Subcutaneous abdominal adipose tissue (tissue), 5 donors: ENCODE measurements around the gene PSMD2.

Experiments used
- H3K27ac ChIP-seq: one replicate; pipeline ENCODE4 v1.7.0; 2013; ENCODE audit warnings: low read depth, mild to moderate bottlenecking, inconsistent platforms, low read length, moderate library complexity
- H3K27me3 ChIP-seq, 5 donors: one replicate each; pipeline ENCODE4 v1.7.0; 2013; ENCODE audit warnings: low read length in 5 of 5, inconsistent platforms in 1 of 5; ENCODE audit not compliant: control insufficient read depth in 5 of 5, insufficient read depth in 4 of 5
- H3K36me3 ChIP-seq, 5 donors: one replicate each; pipeline ENCODE4 v1.7.0; 2013; ENCODE audit warnings: low read length in 5 of 5; ENCODE audit not compliant: control insufficient read depth in 5 of 5, insufficient read depth in 5 of 5
- H3K4me1 ChIP-seq, 5 donors: one replicate each; pipeline ENCODE4 v1.7.0; 2013; ENCODE audit warnings: low read length in 5 of 5, mild to moderate bottlenecking in 3 of 5, moderate library complexity in 1 of 5; ENCODE audit not compliant: control insufficient read depth in 5 of 5, insufficient read depth in 5 of 5
- H3K4me3 ChIP-seq, 5 donors: one replicate each; pipeline ENCODE4 v1.7.0; 2013; ENCODE audit warnings: low read length in 5 of 5, low read depth in 1 of 5
- H3K9ac ChIP-seq, 5 donors: one replicate each; pipeline ENCODE4 v1.7.0; 2013; ENCODE audit warnings: low read length in 5 of 5, mild to moderate bottlenecking in 4 of 5, moderate library complexity in 3 of 5
- H3K9me3 ChIP-seq, 5 donors: one replicate each; pipeline ENCODE4 v1.7.0; 2013; ENCODE audit warnings: low read length in 5 of 5; ENCODE audit not compliant: control insufficient read depth in 5 of 5
- donor health status: healthy.
- donor health status: healthy.
- donor health status: healthy.
- donor health status: healthy.
- donor health status: healthy.

Gene PSMD2

DNA sequence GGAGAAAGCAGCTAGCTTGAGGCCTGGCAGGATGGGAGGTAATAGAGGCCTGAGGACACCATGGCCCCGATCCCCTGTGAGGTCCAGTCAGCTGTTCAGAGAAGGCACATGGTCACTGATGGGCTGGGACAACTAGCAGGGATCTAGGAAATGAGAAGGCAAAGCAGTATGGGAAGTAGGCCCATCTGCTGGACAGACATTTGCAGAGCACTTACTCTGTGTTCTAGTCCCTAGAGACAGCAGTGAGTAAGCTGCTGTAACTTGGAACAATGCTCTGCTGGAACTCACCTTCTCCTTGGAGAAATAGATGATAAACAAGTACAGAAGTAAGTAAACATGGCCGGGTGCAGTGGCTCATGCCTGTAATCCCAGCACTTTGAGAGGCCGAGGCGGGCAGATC is 16.1 kb upstream of the PSMD2 start:
- H3K27me3 ChIP-seq: peaks cover 0 to 8% (median 4%) of the 10 kb centered on the region in 5 donors
- H3K4me3 ChIP-seq: no peak overlapping the region
- peaks cover 0 to 4% (median 0%) of the 10 kb centered on the region in 5 donors for H3K4me1 ChIP-seq
- H3K9me3 ChIP-seq: peaks cover 0 to 3% (median 0%) of the 10 kb centered on the region in 5 donors
- H3K36me3 ChIP-seq: no peaks in the 10 kb centered on the region
- no peak overlapping the region for H3K27ac ChIP-seq
- H3K9ac ChIP-seq: no peak overlapping the region

DNA sequence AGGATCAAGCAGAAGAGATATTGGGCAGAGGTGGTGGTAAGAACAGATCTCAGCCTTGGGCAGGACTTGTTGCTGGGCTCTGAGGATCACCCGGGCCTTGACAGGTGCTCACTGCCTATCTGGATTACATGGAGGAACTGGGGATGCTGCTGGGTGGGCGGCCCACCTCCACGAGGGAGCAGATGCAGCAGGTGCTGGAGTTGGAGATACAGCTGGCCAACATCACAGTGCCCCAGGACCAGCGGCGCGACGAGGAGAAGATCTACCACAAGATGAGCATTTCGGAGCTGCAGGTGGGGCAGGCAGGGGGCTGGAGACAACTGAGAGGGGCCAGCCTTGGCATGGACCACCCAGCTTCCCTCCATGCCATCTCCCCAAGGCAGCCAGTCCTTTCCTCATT is 15.4 kb upstream of the PSMD2 start:
- no peak overlapping the region for H3K27ac ChIP-seq
- H3K27me3 ChIP-seq: peaks cover 0 to 8% (median 3%) of the 10 kb centered on the region in 5 donors
- H3K36me3 ChIP-seq: no peaks in the 10 kb centered on the region
- H3K4me3 ChIP-seq: no peak overlapping the region
- peaks cover 0 to 3% (median 0%) of the 10 kb centered on the region in 5 donors for H3K9me3 ChIP-seq
- H3K9ac ChIP-seq: no peak overlapping the region
- peaks cover 0 to 4% (median 0%) of the 10 kb centered on the region in 5 donors for H3K4me1 ChIP-seq

DNA sequence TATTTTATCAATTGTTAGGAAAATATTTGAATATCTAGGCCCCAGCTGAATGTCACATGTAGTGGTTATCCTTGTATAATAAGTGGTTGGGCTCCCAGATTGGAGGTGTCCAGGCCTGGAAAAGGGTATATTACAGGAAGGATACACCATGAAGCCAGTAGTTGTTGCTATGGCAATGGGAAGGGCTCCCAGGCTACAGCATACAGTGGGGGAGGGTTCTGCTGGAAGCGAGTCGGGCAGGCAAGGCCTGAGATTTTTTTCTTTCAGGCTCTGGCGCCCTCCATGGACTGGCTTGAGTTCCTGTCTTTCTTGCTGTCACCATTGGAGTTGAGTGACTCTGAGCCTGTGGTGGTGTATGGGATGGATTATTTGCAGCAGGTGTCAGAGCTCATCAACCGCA is 14.3 kb upstream of the PSMD2 start:
- Histone ChIP-seq H3K4me3 (no peak overlapping the region), H3K27me3 (peaks cover 0 to 8% (median 3%) of the 10 kb centered on the region in 5 donors), H3K9ac (peak overlapping the region in 1 of 5 donors; percentile 9), H3K27ac (no peak overlapping the region), H3K4me1 (peaks cover 0 to 4% (median 0%) of the 10 kb centered on the region in 5 donors), H3K9me3 (peaks cover 0 to 3% (median 0%) of the 10 kb centered on the region in 5 donors), H3K36me3 (no peaks in the 10 kb centered on the region)

DNA sequence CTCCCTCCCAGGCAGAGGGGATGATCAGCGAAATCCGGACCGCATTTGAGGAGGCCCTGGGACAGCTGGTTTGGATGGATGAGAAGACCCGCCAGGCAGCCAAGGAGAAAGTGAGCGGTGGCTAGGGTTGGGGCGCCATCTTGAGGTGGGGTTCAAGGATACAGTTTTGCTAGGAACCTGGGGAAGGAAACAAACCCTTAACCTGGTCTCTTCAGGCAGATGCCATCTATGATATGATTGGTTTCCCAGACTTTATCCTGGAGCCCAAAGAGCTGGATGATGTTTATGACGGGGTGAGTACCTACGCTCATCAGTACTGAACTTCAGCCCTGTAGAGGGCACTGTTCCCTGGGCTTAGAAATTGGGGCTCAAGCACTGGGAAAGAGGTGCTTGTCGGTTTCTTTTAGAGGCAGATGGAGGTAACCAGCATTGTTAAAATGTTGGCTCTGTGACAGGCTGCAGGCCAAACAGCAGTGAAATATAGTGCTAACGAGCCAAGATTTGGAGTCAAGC is 9.6 kb upstream of the PSMD2 start:
- Histone ChIP-seq H3K27me3 (peaks cover 0 to 10% (median 8%) of the 10 kb centered on the region in 5 donors), H3K9ac (no peak overlapping the region), H3K9me3 (no peaks in the 10 kb centered on the region), H3K4me3 (no peak overlapping the region), H3K36me3 (no peaks in the 10 kb centered on the region), H3K4me1 (peaks cover 0 to 4% (median 0%) of the 10 kb centered on the region in 5 donors), H3K27ac (no peak overlapping the region)

DNA sequence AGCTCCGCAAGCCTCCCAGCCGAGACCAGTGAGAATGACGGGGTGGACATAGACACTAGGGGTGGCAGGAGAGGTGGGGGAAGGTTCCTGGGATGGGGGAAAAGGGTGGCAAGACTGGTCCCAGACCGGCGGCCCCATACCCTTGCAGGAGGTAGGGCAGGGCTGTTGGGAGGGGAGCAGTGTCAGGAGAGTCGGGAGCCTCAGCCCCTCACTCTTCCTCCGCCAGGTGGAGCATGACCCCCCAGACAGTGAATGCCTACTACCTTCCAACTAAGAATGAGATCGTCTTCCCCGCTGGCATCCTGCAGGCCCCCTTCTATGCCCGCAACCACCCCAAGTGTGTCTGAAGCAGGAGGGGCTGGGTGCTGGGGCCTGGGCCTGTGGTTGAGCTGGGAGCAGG is 8.7 kb upstream of the PSMD2 start:
- Histone ChIP-seq H3K36me3 (no peaks in the 10 kb centered on the region), H3K4me3 (no peak overlapping the region), H3K27ac (no peak overlapping the region), H3K9ac (no peak overlapping the region), H3K27me3 (peaks cover 0 to 10% (median 8%) of the 10 kb centered on the region in 5 donors), H3K9me3 (no peaks in the 10 kb centered on the region), H3K4me1 (no peaks in the 10 kb centered on the region)

DNA sequence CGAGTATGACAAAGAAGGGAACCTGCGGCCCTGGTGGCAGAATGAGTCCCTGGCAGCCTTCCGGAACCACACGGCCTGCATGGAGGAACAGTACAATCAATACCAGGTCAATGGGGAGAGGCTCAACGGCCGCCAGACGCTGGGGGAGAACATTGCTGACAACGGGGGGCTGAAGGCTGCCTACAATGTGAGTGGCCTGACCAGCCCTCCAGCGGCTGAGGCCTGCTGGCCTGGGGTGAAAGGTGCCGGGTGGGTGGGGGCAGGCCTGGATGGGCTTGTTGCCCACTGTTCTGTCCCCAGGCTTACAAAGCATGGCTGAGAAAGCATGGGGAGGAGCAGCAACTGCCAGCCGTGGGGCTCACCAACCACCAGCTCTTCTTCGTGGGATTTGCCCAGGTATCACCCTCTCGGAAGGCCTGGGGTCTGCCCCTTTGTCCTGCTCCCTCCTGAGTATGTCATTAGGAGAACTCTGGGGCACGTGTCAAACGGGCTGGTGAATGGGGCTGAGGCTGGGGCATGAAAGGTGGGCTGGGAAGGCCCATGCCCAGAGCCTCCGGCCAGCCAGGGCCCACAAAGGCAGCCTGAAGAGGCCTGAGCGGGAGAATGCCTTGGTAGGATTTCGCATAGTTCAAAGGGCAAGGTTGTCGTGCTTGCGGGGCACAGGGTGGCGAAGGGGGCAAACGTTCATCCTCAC is 7.8 kb upstream of the PSMD2 start:
- no peaks in the 10 kb centered on the region for H3K9me3 ChIP-seq
- H3K4me1 ChIP-seq: no peaks in the 10 kb centered on the region
- no peak overlapping the region for H3K9ac ChIP-seq
- no peak overlapping the region for H3K27ac ChIP-seq
- peaks cover 0 to 9% (median 3%) of the 10 kb centered on the region in 5 donors for H3K27me3 ChIP-seq
- no peaks in the 10 kb centered on the region for H3K36me3 ChIP-seq
- H3K4me3 ChIP-seq: no peak overlapping the region

DNA sequence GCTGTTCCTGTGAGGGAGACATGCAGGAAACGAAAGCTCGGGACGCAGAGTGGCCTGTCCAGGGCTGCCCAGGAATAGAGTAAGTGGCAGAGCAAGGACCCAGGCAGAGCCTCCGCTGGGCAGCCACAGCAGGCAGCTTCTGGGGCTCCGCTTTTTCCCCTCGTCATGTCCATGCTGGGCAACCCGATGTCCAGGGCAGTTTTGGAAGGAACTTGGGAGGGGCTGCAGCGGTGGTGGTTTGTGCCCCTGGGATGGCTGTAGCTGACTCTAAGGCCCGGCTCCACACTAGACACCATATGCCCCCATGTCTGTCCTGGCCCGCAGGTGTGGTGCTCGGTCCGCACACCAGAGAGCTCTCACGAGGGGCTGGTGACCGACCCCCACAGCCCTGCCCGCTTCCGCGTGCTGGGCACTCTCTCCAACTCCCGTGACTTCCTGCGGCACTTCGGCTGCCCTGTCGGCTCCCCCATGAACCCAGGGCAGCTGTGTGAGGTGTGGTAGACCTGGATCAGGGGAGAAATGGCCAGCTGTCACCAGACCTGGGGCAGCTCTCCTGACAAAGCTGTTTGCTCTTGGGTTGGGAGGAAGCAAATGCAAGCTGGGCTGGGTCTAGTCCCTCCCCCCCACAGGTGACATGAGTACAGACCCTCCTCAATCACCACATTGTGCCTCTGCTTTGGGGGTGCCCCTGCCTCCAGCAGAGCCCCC is 7.1 kb upstream of the PSMD2 start:
- Histone ChIP-seq H3K4me1 (no peaks in the 10 kb centered on the region), H3K9me3 (no peaks in the 10 kb centered on the region), H3K4me3 (no peak overlapping the region), H3K27ac (no peak overlapping the region), H3K36me3 (no peaks in the 10 kb centered on the region), H3K27me3 (peaks cover 0 to 9% (median 3%) of the 10 kb centered on the region in 5 donors), H3K9ac (no peak overlapping the region)

DNA sequence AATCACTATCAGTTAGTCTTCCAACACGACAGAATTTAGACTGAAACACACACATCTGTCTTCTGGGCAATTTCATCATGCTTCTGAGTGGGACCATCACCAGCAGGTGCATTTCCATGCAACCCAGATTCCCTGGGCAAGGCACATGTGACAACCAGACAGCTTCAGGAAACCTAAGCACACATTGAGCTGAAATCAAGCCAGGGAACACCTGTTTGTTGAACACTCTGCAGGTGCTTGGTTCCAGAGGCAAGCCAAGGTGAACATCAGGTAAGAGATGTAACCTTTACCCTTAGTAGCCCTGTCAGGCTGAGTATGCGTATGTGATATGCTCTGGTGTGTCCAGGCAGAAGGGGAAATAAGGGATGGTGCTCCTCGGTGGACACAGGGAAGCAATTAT is 3.3 kb upstream of the PSMD2 start:
- H3K4me1 ChIP-seq: peaks cover 9 to 21% (median 18%) of the 10 kb centered on the region in 5 donors
- no peaks in the 10 kb centered on the region for H3K9me3 ChIP-seq
- peaks cover 5 to 7% (median 6%) of the 10 kb centered on the region in 5 donors for H3K36me3 ChIP-seq
- H3K27me3 ChIP-seq: peaks cover 0 to 7% (median 0%) of the 10 kb centered on the region in 5 donors
- no peak overlapping the region for H3K4me3 ChIP-seq
- no peak overlapping the region for H3K9ac ChIP-seq
- no peak overlapping the region for H3K27ac ChIP-seq

DNA sequence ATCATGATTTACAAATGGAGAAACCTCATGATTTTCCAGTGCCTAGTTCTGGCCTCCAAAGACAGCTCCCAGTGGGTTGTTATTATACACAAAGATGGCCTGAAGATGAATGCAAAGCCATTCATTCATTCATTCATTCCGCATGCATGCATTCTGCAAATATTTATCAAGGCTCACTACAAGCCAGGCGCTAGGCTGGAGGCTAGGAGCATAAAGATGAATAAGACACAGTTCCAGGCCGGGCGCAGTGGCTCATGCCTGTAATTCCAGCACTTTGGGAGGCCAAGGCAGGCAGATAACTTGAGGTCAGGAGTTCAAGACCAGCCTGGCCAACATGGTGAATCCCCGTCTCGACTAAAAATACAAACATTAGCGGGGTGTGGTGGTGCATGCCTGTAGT is 2.4 kb upstream of the PSMD2 start:
- Histone ChIP-seq H3K27me3 (peaks cover 0 to 7% (median 0%) of the 10 kb centered on the region in 5 donors), H3K27ac (no peak overlapping the region), H3K4me3 (no peak overlapping the region), H3K9me3 (no peaks in the 10 kb centered on the region), H3K36me3 (peaks cover 7 to 14% (median 12%) of the 10 kb centered on the region in 5 donors), H3K4me1 (peaks cover 9 to 21% (median 18%) of the 10 kb centered on the region in 5 donors), H3K9ac (no peak overlapping the region)
